Stomach (tissue), 4 donors: ENCODE results near the gene NCOA5.

Experiments used
- CTCF ChIP-seq, 7 experiments: fragments of 450-650 bp in 4 of 7; fragments of 200-600 bp in 3 of 7; sonication (generic) in 3 of 7; IDR thresholded peaks; one replicate each; pipeline ENCODE4 v1.5.1; 2016 to 2019; ENCODE audit warnings: antibody characterized with exemption in 7 of 7, control low read depth in 2 of 7, mild to moderate bottlenecking in 1 of 7
- EP300 ChIP-seq: sonication (generic); formaldehyde crosslinking; IDR thresholded peaks from one replicate; pipeline ENCODE4 v1.6.1; 2017; ENCODE audit warnings: antibody characterized with exemption
- POLR2A ChIP-seq, 4 donors: fragments of 450-650 bp; IDR thresholded peaks; one replicate each; pipeline ENCODE4 v1.6.1; 2016; ENCODE audit warnings: antibody characterized with exemption in 4 of 4, control low read depth in 2 of 4, mild to moderate bottlenecking in 1 of 4, moderate library complexity in 1 of 4
- POLR2AphosphoS5 ChIP-seq, 3 donors: sonication (generic); formaldehyde crosslinking; IDR thresholded peaks; one replicate each; pipeline ENCODE4 v1.6.1; 2016; ENCODE audit warnings: antibody characterized with exemption in 3 of 3

- TF ChIP-seq EP300: no peak
- no peak for TF ChIP-seq POLR2A (IDR thresholded peaks at IDR 0.05)
- TF ChIP-seq CTCF (IDR thresholded peaks at IDR 0.05): no peak
- TF ChIP-seq POLR2AphosphoS5 (IDR thresholded peaks at IDR 0.05): no peak
These were observed 33.5 kb downstream of the NCOA5 start for GRCh38 chr20:46056027-46056833.
